ENCODE measurements around the gene RBM20. TPM values are rescaled to one million over a fixed set of nuclear protein-coding genes. Genes with fewer than 3 reads are reported as not detected.
A peak's percentile ranks its signal among the peaks of the same experiment; 100 is the strongest.

Gene RBM20
- total RNA-seq, 1 donor from 2014 or later: 1.4 TPM

DNA sequence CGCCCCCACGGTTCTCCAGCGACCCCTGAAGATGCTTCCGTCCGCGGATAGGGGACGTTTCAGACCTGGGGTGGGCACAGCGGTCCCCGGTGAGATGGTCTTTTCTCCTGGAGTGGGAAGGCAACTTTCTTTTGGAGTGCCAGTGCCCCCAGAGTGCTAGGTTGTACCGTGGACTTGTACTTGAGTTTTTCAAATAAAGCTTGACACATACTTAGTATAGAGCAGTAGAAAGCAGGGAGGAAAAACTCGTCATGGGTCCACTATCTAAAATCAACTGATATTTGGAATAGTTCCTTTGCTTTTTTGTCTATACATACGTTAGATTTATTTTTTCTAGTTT lies 28.4 kb downstream of the RBM20 start:
- DNase-seq (ENCODE audit: low spot score): no peak

DNA sequence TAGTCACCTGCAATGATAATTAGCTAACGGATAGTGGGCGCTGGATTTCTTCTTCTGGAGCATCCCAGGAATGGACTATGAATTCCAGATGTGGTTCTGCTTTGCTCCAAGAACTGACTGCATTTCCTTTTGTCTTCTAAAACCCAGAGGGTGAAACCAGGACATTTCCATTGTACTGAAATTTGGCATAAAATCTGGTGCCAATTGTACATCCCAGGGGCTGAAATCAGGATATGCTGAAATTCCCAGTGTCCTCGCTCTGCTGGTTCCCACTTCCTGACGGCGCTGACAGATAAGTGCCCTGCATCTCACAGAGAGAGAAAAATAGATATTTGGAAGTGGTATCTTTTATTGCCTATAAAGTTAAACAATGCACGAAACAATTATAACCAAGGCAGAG lies 31.9 kb downstream of the RBM20 start:
- no peak for DNase-seq (ENCODE audit: low spot score)

DNA sequence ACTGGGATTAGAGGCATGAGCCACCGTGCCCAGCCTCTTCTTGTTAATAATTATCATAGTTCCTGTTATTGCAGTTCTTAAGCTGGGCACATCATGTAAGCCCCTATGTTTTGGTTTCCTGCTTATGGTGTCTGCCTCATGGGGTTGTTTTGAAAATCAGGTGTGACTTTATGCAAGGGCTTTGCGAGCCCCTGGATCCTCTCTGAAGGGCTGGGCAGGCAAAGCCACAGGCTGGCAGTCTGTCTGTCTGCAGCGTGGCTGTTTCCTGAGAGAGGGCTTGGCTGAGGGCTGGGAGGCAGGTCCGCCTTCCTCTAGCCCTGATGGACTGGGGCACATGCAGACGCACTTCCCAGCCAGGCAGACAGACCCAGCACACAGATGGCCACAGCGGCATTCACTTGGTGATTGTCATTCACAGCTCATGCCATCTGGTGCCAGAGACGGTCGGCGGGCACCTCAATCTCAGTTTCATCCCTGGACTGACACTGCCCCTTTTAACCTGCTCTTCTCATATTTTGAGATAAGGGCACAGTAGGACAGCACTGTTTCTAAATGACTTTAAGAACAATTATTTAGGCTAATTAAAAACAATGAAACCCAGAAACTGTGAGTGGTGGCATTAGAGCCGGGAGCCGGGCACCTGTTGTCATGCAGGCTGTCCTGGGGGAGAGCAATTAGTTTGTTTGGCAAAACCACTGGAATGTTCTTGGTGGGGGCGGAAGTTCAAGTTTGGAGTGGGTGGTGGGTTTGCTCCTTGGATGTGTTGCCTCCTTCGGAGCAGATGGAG lies 35.5 kb downstream of the RBM20 start:
- DNase-seq (ENCODE audit: low spot score): no peak

- no peak for DNase-seq (ENCODE audit: low spot score)
Observed at GRCh38 chr10:110680273-110681020, 36.3 kb downstream of the RBM20 start.

- peak; percentile 16 for DNase-seq (ENCODE audit: low spot score)
Observed at GRCh38 chr10:110681023-110681681, 37.0 kb downstream of the RBM20 start.

- DNase-seq (ENCODE audit: low spot score): no peak
Observed at GRCh38 chr10:110682348-110682747, 38.2 kb downstream of the RBM20 start.

- no peak for DNase-seq (ENCODE audit: low spot score)
Observed at GRCh38 chr10:110684800-110685446, 40.8 kb downstream of the RBM20 start.

DNA sequence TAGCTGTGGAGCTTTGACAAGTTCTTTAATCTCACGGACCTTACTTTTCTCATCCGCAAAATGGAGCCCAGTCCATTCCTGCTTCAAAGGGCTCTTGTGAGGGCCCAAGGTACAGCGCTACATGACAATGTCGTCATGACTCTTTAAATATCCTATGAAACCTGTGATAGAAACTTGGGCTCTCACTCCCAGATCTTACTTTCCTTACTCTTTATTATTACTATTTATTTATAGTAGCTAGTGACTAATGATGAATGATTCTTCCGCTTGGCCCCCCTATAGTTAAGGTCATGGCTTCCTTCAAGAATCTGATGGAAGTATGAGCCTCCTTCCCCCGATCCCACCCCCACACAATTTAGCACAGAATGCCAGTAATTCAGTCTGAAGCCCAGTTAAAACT lies 41.9 kb downstream of the RBM20 start:
- DNase-seq (ENCODE audit: low spot score): no peak

- DNase-seq (ENCODE audit: low spot score): no peak
Observed at GRCh38 chr10:110686949-110687348, 42.8 kb downstream of the RBM20 start.

DNA sequence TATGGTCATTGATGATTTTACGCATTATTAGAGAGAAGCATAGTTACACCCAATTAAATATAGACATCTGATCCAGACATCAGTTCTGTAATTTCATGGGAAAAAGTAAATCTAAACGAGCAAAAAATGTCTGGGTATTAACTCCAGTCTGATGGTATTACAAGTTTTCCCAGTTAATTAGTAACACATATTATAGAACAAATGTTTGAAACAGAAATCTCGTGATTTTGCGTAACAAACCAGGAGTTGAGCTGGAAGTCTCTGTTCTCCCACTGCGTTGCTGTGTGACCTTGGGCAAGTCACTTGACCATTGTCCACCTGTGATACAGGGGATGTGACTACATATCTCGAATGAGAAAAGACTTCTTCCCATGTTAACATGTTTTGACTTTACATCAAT lies 43.3 kb downstream of the RBM20 start:
- DNase-seq (ENCODE audit: low spot score): no peak

DNA sequence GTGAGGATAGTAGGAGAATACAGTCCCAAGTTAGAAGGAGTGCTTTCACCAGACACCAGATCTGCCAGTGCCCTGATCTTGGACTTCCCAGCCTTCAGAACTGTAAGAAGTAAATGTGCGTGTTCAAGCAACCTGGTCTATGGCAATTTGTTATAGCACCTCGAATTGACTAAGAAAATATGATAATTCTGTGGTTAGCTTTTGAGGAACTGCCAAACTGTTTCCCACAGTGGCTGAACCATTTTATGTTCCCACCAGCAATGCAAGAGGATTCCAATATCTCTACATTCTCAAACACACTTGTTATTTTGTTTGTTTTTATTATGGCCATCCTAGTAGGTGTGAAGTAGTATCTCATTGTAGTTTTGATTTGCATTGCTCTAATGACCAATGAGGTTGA lies 47.0 kb downstream of the RBM20 start:
- DNase-seq (ENCODE audit: low spot score): no peak

- no peak for DNase-seq (ENCODE audit: low spot score)
Observed at GRCh38 chr10:110694263-110694662, 50.1 kb downstream of the RBM20 start.

DNA sequence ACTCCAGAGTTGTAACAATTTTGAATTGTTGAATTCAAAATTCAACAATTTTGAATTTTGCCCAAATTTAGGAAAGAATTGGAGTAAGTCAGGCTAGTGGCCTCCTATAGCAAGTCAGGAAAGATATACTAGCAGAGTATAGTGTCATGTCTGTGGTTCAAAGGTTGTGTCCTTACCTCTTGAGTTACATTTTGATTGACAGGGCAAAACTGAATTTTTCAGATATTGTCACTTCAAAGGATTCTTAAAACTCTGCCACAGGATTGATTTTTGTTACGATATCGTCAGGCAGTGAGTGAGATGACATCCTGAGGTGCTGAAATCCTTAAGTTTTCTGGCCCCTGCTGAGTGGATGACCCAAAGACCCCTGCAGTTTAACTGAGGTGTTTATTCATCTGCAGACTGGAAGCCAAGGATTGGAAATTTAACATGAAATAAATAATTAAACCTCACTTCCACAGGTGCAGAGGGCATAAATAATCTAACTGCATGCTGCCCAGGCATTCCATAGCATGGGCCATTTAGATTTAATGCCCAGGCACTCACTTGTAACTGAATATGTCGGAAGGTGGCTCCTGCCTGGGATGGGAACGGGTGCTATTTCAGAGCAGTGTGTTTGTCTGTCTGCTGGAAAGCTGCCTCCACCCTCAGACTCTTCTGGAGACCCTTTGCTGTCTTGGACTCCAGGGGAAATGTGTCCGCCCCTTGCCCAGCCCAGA lies 50.8 kb downstream of the RBM20 start:
- DNase-seq (ENCODE audit: low spot score): no peak

- DNase-seq (ENCODE audit: low spot score): no peak
Observed at GRCh38 chr10:110695539-110695886, 51.4 kb downstream of the RBM20 start.

DNA sequence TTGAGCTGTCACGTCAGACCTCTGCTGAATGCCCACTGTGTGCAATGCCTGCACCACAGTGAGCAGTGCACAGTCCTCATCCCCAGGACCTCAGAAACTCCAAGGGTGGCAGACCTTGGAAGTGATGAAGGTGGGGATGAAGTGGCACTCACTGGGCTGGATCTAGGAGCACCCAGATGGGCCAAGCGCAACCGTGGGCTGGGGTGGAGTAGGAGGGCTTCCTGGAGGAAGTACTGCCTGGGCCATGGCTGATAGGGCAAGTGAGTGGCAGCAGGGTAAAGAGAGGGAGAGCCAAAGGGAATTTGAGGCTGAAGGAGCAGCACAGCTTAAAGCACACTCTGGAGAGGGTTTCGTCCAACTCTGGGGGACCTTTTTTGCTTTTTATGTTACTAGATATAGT lies 52.3 kb downstream of the RBM20 start:
- DNase-seq (ENCODE audit: low spot score): no peak

- no peak for DNase-seq (ENCODE audit: low spot score)
Observed at GRCh38 chr10:110698340-110698739, 54.2 kb downstream of the RBM20 start.

DNA sequence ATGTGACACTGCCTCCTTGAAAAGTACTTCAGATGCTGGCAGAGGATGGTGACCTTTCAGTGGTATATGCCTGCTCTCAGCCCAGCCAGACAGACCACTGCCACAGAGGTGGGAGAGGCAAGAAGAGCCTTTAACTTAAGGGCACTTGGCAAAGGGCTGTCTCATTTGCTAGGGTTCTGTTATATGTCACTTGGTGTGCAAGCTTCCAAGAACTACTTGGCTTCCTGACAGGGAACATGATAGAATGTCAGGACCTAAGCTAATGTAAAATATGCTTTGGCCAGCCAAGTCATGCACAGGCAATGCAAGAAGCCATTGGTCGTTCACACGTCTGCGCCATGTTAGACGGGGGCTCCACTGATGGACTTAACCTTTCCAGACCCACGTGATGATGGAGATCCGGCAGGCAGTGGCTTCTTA lies 54.7 kb downstream of the RBM20 start:
- no peak for DNase-seq (ENCODE audit: low spot score)

GRCh38 chr10:110699859-110700468 lies 55.8 kb downstream of the RBM20 start:
- no peak for DNase-seq (ENCODE audit: low spot score)

- no peak for DNase-seq (ENCODE audit: low spot score)
Observed at GRCh38 chr10:110700947-110701616, 56.9 kb downstream of the RBM20 start.

DNA sequence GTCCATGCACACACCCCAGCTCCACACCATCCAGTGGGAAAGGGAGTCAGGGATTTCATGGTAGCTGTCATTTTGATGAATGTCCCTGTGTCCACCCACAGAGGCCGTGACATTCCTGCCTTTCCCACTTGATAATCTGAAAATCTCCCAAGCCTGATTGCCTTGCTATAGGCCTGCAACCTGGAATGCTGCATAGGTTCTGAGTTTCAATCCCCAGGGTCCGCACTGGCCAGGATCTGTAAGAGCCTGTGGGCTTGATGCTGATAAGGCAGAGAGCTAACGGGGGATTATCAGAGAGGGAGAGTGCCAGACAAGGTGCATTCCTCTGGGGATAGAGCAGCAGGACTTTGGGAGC lies 57.5 kb downstream of the RBM20 start:
- DNase-seq (ENCODE audit: low spot score): no peak

- DNase-seq (ENCODE audit: low spot score): no peak
Observed at GRCh38 chr10:110704070-110704469, 59.9 kb downstream of the RBM20 start.
